SK-N-SH (cell line): ENCODE measurements around the gene DMBT1.

Source experiments
- CHD2 ChIP-seq: fragments of 150-350 bp; IDR thresholded peaks from 2 replicates; pipeline ENCODE4 v1.6.1; 2018; ENCODE audit warnings: low read length; ENCODE audit not compliant: partially characterized antibody
- CTCF ChIP-seq: fragments of 200-600 bp; sonication (generic); IDR thresholded peaks from 2 replicates; pipeline ENCODE4 v1.6.1; 2017; ENCODE audit warnings: antibody characterized with exemption, mild to moderate bottlenecking, moderate library complexity
- ELF1 ChIP-seq: IDR thresholded peaks from 2 replicates; pipeline ENCODE4 v1.4.0; 2012
- FOSL2 ChIP-seq: IDR thresholded peaks from 2 replicates; pipeline ENCODE4 v1.4.0; 2012; ENCODE audit warnings: low read depth, mild to moderate bottlenecking, moderate library complexity, borderline replicate concordance
- FOXM1 ChIP-seq: IDR thresholded peaks from 2 replicates; pipeline ENCODE4 v1.4.0; 2012; ENCODE audit warnings: low read depth, mild to moderate bottlenecking
- POLR2AphosphoS5 ChIP-seq: IDR thresholded peaks from 2 replicates; pipeline ENCODE4 v1.6.1; 2012; ENCODE audit warnings: low read depth, low read length
- RCOR1 ChIP-seq: fragments of 150-350 bp; IDR thresholded peaks from 2 replicates; pipeline ENCODE4 v1.6.1; 2017; ENCODE audit warnings: antibody characterized with exemption, low read length
- SIN3A ChIP-seq: IDR thresholded peaks from 2 replicates; pipeline ENCODE4 v1.6.1; 2012; ENCODE audit warnings: low read depth, mild to moderate bottlenecking, low read length, moderate library complexity, borderline replicate concordance
- TAF1 ChIP-seq: IDR thresholded peaks from 2 replicates; pipeline ENCODE4 v1.6.1; 2012; ENCODE audit warnings: low read depth, mild to moderate bottlenecking, low read length, moderate library complexity, borderline replicate concordance
- TF ChIP-seq, protein P1 (sequence below): IDR thresholded peaks from 2 replicates; pipeline ENCODE4 v1.4.0; 2012; ENCODE audit warnings: low read depth

GRCh38 chr10:122532601-122533296 is 27.8 kb upstream of the DMBT1 start:
- no peak for TF ChIP-seq FOSL2
- TF ChIP-seq ELF1, result no peak
- TF ChIP-seq RCOR1, result no peak
- TF ChIP-seq CTCF, result no peak
- no peak for TF ChIP-seq SIN3A
- no peak for TF ChIP-seq FOXM1
- no peak for TF ChIP-seq POLR2AphosphoS5
- no peak for TF ChIP-seq CHD2
- TF ChIP-seq, protein P1, sequence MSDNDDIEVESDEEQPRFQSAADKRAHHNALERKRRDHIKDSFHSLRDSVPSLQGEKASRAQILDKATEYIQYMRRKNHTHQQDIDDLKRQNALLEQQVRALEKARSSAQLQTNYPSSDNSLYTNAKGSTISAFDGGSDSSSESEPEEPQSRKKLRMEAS, result no peak
- TF ChIP-seq TAF1, result no peak
